NOMO-1 (cell line): ENCODE measurements around the gene CDRT4.
"Not testable (repeated sequence)": the region's sequence is repeated elsewhere in the genome, so short reads cannot be mapped to it uniquely, and the experiment has no call there.

ENCODE experiments used
- DNase-seq, 2 experiments: peaks; one replicate each; lab custom pipeline; 2025; ENCODE audit not compliant: unreplicated experiment in 2 of 2; lab: John Stamatoyannopoulos, UW

Gene CDRT4

GRCh38 chr17:15457723-15458094 lies 9.7 kb downstream of the CDRT4 start:
- DNase-seq, result no peak

- DNase-seq, result no peak
Measured at GRCh38 chr17:15456972-15457722, 10.3 kb downstream of the CDRT4 start.

- DNase-seq, result no peak
Measured at GRCh38 chr17:15456496-15456895, 10.9 kb downstream of the CDRT4 start.

GRCh38 chr17:15454346-15454745 lies 13.1 kb downstream of the CDRT4 start:
- no peak for DNase-seq

GRCh38 chr17:15453782-15454181 lies 13.6 kb downstream of the CDRT4 start:
- no peak for DNase-seq

DNA sequence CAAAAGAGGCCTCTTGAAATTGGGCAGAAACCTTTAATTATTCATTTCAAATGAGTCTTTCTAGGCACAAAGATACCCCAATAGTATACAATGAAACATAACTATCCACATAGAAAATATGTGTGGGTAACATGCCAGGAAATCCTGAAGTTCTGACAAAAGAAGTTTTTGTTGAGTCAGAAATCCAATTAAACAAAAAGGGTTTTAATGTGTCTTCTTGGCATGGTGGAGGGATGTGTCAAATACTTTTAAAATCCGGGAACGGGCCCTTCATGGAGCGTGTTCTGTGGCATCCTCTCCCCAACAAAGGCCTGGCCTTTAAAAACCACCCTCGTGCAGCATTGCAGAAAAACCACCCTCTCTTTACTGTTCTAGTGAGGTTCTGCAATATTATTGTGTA lies 14.2 kb downstream of the CDRT4 start:
- no peak for DNase-seq

DNA sequence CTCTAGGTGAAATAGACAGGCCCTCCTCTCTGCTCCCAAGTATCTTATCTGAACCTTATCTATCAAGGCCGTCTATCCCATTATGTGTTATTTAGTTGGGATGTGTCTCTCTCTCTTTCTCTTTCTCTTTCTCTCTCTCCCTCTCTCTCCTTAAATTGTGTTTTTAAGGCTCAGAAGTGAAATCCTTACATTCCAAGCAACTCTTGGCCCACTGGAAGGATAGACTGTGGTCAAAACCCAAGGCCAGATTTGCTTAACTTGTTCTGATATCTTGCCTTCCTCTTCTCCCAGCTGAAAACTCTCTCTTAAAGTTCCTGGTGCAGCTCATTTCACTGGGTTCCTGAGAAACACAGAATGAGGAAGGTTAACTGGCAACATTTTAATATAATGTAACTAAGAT lies 14.7 kb downstream of the CDRT4 start:
- no peak for DNase-seq

DNA sequence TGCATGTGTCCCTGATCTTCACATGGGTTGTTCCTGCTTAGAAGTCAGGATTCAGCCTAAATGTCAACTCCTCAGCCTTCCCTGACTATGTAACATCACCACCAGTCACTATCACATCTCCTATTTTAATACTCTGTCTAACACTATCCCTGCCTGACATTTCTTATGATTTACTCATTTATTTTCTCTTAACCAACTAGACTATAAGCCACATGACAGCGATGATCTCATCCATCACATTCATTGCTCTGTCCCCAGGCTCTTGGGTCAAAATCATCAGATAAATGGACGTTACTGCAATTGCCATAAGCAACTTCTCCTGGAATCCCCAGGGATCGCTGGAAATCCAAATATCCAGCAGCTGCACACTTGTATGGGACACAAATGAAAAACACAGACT lies 15.7 kb downstream of the CDRT4 start:
- no peak for DNase-seq

GRCh38 chr17:15448580-15448956 lies 18.9 kb downstream of the CDRT4 start:
- no peak for DNase-seq

DNA sequence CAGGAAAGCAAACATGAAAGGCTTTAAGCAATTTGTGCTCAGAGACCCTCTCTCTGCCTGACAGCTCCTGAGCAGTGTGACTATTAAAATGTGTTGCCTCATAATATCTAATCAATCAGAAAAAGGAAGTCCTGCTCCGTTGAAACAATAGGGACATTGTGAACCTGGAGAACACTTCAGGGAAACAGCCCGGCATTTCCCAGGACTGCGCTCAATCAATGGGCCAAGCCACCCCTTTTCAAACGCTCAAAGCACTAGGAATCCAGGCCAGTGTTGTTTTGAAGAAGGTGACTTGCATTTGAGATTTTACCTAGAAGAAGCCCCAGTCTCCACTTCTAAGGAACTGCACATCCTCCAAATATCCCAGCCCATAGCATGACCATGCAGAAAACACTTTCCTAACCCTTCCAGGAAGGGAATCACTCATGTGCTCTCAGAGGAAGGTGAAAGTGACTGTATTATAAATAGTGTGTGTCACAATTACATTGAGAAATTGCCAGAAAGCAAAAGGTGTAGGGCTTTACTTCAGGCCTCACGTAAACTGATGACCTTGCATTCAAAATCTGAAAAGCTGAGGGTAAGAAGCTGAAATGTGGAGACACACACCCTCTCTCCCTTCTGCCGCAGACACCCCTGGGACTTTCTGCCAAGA lies 19.4 kb downstream of the CDRT4 start:
- DNase-seq, result no peak

- DNase-seq, result no peak
Measured at GRCh38 chr17:15446036-15446435, 21.4 kb downstream of the CDRT4 start.

DNA sequence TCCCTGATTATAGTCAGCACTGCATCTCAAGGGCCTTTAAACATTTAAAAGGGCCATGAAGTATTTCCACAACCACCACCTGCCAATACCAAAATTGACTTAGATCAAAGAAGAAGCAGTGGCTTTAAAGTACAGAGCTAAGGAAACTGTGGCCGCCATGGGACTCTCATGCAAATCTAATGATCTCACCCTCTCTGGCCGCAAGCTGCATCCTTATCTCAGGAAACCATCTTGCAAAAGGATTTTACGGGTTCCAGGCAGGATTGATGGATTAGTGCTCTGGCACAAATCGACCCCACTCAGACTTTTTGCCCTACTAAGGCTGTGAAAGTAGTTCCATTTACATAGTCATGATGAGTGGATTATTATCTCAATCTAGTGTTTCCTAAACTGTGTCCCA lies 22.6 kb downstream of the CDRT4 start:
- DNase-seq, result no peak

DNA sequence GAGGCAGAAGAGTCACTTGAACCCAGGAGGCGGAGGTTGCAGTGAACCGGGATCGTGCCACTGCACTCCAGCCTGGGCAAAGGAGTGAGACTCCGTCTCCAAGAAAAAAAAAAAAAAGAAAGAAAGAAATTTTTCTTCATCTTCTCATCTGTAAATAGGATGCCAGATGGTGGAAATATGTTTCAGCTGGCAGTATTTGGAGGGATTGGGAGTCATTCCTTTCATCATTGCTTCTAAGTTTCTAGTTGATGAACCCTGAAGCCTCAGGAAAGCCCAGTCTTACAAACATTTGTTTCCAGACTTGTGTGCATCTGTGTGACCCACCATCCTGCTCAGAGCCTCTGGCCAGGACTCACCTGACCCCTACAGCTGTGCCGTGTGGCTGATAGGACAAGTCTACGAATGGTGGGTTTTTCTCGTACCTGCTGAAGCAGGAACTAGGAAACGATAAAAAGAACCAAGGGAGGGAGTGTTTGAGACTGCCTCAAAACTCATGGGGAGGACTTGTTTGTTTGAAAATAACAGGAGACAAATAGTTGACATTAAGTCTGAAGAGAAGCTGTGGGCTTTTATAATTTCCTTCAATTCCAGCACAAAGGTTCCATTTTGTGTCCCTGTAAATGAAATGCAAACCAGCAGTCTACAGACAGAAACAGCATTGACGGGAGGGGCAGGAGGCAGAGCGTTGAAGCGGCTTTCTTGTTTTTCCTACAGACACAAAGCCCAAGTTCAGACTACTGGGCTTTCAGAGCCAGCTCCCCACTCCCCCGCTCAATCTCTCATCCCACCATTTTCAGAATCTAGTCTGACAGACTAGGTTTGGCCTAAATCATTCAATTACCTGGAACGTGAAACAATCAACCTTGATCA lies 24.9 kb downstream of the CDRT4 start:
- no peak for DNase-seq

GRCh38 chr17:15441315-15441714 lies 26.1 kb downstream of the CDRT4 start:
- no peak for DNase-seq

DNA sequence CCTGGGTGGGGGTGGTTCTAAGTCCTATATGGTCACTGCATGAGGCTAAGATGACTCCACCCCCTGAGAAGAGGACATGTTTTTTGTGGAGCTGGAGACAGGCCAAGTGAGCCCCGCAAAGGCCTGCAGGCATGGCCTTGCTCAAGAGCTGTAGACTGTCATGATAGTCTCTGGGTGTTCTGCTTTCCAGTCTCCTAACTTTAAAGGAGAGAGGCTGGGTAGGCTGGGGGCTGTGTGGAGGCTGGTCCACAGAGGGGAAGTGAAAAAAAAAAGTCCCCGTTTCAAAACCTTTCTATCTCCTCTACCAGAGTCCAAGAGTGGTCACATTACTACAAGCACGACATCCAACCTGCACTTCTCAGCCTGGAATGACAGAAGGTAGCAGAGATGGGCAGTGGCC lies 27.1 kb downstream of the CDRT4 start:
- DNase-seq, result peak; percentile 57 to 72

DNA sequence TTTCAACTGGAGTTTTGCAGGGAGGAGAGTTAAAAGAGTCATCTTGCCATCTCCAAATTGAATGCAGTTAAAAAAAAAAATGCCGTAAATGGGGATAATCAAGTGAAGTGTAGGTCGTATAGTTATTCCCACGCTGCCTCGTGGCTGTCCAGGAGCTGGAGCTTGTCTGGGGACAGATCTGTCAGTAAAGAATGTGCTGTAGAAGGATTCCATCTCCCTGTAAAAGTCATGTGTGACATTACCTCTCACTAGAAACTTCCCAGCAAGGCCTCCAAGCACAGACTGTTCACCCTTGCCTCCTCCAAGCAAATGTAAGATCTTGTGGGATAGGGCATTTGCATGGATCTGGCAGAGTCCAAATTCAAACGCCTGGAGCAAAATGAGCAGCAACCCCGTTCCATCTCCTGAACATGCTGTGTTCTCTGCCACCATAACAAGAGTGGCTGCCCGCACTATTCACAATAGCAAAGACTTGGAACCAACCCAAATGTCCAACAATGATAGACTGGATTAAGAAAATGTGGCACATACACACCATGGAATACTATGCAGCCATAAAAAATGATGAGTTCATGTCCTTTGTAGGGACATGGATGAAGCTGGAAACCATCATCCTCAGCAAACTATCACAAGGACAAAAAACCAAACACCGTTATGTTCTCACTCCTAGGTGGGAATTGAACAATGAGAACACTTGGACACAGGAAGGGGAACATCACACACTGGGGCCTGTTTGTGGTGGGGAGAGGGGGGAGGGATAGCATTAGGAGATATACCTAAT lies 28.0 kb downstream of the CDRT4 start:
- not testable (repeated sequence) for DNase-seq

DNA sequence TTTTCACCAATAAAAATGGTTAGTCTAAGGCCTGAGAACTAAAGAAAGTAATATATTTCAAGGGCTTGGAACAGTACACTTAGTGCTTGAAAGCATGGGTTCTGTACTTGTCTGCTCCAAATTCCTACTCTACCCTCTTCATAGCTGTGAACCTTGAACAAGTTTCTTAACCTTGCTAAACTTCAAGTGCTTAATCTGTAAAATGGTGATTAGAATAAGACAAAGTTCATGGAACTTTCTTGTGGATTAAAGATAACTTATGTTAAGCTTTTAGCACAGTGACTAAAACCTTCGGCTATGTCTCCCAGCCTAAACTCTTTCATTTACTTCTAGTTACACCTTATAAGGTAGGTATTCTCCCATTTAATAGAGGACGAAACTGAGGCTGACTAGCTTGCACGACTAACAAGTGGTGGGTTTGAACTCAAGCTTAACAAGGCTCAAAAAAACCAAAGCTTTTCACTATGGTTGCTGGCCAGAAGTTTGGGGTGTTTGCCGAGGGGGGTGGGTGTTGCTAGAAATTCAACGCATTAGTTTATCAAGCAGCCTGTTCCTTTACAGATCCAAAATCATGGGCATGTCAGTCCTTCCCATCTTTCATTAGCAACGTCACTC lies 28.8 kb downstream of the CDRT4 start:
- no peak for DNase-seq

- no peak for DNase-seq
Measured at GRCh38 chr17:15437303-15437635, 30.2 kb downstream of the CDRT4 start.

DNA sequence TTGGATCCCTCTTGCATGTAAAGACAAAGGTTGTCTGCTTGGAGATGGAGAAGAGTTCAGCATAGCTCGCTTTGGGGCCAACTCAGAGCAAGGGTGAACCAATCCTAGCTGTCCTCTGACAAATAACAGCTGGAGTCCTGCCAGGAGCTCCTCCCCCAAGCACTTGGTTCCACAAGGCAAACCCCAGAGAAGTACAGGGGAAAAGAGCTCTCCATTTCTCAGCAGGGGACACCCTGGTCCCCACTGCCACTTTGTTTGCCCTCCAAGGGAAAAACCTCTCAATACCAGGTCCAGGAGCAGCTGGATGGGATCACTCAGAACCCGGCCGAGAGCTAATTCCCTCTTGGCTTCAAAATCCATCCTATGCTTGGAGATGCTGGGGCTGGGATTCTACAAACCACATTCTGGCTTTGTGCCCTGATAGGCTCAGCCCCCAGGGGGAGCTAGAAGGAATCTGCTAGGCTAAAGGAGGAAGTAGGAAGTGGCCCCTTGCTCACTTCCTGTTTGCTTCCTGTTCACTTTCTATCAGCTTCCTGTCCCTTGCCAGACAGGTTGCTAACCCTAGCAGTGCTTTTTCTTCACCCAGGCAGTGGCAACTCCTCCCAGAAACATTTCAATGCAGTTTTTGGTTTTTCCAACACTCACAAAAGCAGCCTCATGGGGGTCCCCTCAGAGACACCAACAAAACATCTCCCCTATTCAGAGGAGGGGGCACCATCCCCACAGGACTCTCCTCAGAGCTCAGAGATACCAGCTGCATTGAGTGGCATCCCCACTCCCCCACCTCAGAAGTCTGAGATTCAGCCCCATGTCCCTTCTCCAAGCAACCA lies 30.7 kb downstream of the CDRT4 start:
- DNase-seq, result peak; percentile 13 to 19

DNA sequence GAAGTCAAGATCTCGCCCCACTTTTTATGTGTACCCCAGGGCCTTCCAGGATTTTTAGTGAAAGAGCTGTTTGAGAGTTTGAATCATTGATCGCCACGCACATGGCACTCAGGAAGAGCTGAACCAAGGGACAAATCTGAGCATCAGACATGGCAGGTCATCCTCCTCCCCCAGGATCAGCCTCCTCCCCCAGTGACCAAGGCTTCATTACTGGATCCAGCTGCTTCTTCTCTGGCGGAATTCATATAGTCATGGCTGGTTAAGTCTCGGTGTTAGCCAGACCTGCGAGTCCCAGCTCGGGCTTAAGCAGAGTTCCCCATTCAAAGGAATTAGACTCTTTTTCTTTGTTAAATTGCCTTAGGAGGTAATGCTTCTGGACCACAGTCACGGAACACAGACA lies 32.5 kb downstream of the CDRT4 start:
- no peak for DNase-seq
